ENCODE results near the gene AURKA.

- no peak for TF ChIP-seq CTCF (IDR thresholded peaks at IDR 0.05)
- TF ChIP-seq POLR2A (IDR thresholded peaks at IDR 0.05) = no peak
These were observed 41.2 kb downstream of the AURKA start for GRCh38 chr20:56350842-56351241.

Measured in adrenal gland (tissue), 5 donors.